ENCODE measurements around the gene SIDT2.
"Not testable (repeated sequence)": the region's sequence is repeated elsewhere in the genome, so short reads cannot be mapped to it uniquely, and the experiment has no call there.

SIDT2 gene

DNA sequence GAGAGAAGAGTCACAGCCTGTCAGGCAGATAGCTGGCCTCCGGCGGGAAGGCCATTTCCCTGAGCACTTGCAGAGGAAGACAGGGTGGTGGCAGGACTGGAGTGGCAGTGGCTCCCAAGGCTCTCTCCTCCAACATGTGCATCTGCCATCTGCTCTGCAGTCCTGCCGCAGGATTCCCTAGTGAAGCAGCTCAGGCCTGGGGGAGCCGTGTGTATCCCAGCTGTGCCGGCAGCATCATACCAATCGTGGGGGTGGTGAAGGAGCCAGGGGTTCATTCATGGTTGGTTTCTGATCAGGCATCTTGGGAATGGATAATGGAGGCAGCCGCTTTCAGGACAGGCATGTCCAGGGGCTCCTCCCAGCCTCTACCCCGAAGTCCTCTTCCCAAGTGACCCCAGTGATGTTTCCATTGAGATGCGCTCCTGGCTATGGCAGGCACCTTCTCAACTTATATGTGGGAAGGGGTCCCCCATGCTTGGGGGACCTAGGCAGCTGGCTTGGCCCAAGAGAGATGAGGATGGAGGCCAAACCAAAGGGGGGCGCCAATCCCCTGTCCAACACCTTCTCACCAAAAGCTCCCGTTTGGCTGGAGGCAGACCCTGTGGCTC lies 26.8 kb downstream of the SIDT2 start:
- FAIRE-seq = no peak

DNA sequence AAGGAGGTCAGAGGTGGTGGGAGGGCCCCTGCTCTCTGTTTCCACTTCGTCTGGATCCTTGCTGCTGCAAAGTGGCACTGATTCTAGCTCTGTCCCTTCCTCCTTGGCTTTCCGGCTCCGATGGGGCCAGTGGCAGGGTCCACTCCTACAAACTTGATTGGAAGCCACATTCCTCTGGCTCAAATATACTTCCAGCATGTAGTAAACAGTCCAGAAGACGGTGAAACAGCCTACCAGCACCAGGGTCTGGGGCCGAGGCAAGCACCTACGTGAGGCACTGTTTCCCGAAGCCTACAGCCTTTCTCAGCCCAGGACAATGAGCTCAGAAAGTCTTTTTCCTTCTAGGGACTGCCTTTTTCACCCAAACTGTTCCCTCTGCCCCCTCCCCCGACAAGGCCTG lies 27.6 kb downstream of the SIDT2 start:
- not testable (repeated sequence) for FAIRE-seq

DNA sequence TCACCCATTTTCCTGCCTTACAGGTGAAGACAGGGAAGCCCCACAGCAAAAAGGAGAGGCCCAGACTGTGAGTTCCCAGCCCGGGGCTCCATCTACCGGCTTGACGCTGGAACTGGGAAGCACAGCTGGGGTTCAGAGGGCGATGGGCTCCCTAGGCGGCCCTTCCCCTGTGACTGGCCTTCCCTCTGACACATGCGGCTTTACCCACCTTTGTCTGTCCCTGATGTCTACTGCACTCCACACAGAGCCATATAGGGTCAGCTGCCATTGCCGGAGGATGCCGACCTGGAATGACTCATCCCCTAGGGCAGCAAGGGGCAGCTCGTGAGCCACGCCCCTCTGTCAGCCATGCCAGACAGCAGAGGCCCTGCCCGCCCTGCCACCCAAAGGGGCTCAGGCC lies 28.3 kb downstream of the SIDT2 start:
- FAIRE-seq = not testable (repeated sequence)

DNA sequence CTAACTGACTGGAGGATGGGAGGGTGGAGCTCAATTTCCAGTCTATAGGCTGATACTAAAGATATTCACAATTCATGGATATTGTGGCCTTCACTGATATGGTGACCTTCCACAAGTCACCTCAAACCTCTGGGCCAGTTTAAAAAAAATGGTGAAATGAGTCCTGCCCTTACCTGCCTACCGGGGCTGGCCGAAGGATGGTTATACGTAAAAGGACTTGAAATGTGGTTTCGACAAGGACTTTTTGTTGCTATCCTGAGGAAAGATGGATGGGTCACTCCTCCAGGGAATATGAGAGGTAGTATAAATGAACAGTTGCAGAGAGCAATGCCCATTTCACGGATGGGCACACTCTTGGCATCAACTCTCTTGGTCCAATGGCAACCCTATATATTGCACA lies 28.9 kb downstream of the SIDT2 start:
- FAIRE-seq = not testable (repeated sequence)

DNA sequence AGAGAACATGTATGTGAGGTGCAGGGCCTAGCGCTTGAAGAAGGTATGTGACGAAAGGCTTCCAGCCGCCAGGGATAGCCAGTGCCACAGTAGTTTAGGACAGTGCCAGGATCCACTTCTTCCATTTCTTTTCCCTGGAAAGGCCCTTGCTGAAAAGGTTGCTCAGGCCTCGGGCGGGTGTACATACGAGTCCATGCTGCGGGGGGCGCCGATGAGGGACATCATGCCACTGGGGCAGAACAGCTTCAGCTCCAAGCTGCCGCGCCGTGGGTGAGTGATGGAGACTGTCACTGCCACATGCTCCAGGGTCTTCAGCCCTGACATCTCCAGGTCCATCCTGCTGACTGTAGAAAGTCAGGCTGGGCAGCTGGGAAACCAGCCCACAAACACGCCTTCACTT lies 30.2 kb downstream of the SIDT2 start:
- FAIRE-seq = not testable (repeated sequence)

DNA sequence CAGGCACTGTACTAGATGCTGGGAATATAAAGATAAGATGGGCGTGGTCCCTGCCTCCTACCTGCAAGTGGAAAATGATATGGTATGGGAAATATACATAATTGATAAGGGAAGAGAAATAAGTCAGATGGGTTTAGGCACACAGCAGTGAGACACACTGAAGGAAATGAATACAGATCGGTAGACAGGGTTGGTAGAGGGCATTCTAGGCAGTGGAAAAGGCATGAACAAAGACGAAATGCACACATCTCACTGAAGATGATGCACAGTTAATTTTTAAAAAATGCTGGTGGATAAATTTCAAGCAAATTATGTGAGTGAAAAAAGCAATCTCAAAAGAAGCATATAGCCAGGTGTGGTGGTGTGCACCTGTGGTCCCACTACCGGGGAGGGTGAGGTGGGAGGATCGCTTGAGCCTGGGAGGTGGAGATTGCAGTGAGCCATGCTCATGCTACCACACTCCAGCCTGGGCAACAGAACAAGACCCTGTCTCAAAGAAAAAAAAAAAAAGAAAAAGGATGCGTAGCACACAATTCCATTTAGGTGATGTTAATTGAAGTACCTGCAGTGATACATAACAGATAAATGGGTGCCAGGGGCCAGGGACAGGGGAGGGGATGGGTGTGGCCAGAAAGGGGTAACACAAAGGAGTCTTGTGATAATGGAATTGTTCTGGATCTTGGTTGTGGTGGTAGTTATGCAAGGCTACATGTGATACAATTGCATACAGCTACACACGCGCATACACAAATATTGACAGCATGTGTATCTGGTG lies 31.0 kb downstream of the SIDT2 start:
- not testable (repeated sequence) for FAIRE-seq

DNA sequence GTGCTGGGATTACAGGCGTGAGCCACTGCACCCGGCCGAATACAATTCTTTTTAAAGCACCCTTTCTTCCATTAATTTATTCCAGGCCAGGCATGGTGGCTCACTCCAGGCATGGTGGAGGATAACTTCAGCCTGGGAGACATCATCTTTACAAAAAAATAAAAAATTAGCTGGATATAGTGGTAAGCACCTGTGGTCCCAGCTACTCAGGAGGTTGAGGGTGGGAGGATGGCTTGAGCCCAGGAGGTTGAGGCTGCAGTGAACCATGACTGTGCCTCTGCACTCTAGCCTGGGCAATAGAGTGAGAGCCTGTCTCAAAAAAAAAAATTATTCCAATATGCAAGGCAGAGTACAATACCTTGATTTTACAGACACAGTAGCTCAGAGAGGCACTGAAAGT lies 32.1 kb downstream of the SIDT2 start:
- no peak for FAIRE-seq

DNA sequence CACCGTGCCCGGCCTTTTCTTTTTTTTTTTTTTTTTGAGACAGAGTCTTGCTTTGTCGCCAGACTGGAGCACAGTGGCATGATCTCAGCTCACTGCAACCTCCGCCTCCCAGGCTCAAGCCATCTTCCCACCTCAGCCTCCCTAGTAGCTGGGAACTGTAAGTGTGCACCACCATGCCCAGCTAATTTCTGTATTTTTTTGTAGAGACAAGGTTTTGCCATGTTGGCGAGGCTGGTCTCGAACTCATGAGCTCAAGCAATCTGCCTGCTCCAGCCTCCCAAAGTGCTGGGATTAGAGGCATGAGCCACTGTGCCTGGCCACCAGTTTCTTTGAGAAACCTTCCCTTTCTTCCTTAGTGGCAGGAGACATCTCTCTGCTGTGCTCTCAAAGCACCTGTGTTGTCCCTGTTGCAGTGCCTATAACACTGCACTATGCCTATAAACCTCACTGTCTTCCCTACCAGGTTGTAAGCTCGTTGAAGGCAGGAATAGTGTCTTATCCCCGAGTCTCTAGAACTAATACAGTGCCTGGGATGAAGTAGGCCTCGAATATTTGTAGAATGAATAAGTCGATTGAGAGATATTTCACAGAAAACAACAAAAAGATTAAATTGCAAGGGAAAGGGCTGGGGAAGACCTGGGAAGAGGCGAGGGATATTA lies 34.3 kb downstream of the SIDT2 start:
- FAIRE-seq = no peak

DNA sequence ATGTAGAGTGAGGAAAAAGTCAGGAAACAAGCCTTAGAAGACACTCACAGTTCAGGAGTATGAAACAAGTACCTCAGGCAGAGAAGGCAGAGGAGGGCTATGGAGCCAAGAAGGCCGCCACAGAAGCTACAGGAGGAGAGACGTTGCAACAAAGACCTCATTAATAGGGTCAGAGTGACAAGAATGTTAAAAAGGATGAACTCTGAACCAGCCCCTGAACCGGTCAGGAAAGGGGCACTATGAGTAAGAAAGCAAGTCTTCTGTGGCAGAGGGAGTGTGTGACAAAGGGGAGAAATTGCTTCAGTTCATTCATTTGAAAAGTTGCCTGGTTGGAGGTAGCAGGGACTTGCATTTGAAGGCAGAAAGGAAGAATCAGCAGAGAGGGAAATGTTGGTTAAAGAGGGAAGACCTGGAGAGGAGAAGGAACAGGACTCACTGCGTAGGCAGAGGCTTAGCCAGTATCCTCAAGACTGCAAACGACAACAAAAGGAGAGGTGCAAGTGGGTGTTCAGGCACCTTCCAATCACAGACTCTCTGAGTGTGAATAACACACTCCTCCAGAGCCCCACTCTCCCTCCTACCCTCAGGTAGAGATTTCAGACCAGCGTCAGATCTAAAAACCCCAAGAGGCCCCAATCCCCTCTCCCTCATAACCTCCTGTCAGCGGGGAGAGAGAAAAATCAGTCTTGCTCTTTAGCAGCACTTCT lies 36.0 kb downstream of the SIDT2 start:
- no peak for FAIRE-seq

DNA sequence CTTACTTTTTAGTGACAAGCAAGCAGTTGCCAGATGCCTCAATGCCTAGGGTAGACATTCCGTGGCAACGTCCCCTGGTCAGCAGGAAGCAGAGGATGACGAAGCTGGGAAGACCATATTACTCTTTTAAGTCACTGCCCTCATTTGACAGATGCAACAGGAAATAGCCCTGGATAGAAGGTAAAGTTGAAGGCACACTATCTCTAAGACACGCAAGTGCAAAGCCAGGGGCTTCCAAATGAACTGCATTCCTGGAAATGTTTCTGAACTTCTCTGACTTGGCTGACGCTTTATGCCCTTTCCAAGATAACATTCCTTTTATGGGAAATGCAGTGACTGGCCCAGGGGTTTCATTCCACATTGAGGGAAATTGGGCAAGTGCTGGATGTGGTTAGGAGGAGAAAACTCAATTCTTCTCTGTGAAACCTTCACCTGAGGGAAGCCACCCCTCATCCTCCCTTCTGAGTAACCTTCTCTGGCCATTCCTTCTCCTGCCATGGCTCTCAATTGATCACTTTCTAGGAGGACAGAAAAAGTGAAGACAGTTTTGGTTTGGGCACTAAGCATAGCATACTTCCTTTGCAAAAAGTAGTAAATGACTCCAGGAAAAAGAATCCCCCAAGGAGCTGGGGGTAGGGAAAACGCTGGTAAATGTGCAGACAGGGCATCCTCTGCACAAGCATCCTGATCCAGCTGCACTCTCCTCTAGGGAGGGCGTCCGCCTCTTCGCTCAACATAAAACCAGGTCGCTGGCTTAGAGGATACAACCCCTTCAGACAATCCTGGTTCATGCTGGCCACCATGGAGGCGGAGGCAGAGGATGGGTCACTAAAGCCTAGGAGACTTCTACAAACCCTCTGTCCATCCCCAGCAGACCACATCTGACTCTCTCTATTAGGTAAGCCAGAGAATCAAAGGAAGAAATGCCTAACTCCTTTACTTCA lies 38.9 kb downstream of the SIDT2 start:
- no peak for FAIRE-seq

DNA sequence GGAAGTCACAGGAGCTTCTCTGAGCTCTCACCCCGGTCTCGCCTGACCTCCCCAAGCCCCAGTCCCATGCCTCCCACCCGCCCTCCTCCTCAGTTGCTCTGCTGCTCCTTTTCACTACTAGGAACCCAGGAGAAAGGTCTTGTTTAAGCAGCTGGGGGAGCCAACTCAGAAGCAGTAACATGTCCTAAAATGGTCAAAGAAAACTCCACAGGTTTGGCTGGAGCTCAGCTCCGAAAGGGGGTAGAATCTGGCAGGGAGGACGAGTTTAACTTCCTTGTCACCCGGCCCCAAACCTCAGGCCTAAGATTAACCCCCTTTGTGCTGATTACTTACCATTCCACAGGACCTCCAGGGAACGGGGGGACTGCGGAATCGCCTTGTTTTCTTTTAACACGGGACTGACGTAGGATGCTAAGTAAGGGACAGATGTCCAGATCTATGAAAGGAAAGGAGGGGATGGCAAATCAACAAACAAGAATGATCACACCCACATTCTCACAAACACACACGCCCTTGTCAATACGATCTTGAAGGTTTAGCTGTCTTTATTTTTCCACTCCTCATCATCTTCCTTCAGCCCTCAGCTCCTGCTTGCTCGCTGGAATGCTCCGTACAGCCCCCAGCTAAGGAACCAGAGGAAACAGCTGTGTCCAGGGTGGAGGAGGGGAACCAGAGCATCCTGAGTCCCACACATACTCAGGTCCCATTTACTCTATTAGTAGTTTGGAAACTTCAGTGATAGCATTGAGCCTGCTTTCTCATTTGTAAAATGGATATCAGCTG lies 39.8 kb downstream of the SIDT2 start:
- no peak for FAIRE-seq

DNA sequence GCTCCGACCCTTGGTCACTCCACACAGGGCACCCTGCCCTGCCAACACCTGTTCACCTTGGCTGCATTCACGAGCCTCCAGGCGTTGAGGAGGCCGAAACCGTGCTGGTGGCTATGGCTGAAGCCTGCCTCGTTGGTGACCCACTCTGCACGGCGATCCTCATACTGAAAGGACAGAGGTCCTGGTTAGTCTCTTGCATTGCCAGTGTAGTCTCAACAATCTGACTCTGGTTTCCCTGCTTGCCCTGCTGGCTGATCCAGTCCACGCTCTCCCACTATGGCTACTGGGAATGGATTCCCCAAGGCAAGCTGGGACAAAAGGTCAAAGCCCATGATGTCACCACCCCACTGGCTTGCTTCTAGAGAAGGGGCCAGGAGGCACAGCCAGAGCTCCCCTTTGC lies 40.5 kb downstream of the SIDT2 start:
- no peak for FAIRE-seq

DNA sequence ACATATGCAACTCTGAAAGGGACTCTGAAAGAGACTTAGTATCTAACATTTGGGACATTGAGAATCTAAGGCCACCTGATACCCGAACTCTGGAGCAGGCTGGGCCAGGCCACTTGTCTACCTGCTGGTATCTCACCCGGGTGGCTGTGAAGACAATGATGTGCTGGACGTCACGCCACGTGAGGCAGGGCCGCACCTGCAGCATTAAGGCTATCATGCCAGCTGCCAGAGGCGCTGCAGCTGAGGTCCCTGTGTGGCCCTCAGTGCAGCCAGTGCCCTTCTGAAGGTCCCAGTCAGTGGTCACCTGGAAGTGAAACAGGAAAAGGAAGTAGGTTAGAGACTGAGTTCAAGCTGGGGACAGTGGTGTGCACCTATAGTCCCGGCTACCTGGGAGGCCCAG lies 40.9 kb downstream of the SIDT2 start:
- no peak for FAIRE-seq

DNA sequence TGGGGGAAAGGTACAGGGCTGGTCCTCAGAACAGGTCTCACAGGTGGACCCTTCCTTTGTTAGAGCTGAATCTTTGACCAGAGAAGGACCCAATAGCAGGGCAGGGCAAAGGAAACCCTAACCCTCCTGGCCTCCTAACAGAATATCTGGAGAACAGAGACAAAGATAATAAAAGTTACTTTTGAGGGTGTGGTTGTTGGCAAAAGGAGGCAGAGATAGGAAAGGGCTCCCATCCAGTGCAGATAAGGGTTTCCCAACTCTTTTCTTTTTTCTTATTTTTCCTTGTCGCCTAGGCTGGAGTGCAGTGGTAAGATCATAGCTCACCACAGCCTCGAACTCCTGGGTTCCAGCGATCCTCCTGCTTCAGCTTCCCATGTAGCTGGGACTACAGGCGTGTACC lies 41.5 kb downstream of the SIDT2 start:
- no peak for FAIRE-seq

DNA sequence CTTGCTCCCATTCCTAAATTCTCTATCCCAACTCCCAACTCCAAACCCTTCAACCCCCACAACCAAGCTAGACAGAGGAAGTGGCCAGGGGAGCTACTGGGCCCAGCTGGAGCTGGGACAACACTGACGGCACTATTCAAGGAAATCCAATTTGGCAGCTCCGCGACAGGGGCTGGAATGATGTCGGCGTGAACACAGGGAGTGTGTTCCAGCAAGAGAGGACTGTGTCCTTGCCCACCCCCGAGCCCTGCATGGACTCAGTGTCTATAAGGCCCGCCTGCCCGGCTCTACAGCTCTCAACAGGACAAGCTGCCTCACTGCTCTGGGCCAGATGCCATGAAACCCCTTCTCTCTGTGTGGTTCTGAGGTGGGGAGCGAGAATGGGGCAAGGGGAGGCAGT lies 42.0 kb downstream of the SIDT2 start:
- FAIRE-seq = no peak

DNA sequence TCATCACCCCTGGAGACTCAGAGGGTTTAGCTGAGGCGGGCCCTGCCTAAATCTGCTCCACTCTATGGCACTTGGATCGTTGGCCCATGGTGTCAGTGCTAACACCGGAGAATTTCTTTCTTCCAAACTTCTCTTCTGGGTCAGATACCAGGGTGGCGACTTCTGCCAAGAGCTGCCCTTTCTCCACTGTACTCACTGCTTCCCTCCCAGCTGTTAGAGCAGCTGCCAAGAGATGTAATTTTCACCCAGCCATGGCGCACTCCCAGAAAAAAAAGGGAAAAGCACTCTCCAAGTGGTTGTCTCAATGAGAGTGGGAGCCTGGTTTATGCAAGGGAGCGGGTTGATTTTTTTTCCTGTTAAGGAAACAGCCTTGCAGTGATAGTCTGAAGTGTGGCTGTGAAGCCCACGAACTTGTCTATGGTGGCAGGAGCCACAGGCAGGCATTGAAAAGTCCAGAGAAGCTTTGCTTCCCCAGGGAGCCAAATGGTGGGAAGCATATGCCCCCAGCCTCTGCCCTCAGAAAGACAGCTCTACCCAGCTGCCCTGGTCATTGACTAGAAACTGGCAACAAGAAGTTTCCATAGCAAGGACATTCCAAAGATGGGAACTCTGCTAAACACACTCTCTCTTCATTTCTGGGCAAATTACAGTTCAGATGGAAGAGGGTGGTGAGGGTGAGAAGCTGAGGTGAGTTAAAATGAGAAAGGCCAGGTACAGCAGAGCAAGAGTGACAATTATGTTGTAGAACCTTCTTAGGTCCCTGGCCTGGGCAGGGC lies 42.6 kb downstream of the SIDT2 start:
- no peak for FAIRE-seq

DNA sequence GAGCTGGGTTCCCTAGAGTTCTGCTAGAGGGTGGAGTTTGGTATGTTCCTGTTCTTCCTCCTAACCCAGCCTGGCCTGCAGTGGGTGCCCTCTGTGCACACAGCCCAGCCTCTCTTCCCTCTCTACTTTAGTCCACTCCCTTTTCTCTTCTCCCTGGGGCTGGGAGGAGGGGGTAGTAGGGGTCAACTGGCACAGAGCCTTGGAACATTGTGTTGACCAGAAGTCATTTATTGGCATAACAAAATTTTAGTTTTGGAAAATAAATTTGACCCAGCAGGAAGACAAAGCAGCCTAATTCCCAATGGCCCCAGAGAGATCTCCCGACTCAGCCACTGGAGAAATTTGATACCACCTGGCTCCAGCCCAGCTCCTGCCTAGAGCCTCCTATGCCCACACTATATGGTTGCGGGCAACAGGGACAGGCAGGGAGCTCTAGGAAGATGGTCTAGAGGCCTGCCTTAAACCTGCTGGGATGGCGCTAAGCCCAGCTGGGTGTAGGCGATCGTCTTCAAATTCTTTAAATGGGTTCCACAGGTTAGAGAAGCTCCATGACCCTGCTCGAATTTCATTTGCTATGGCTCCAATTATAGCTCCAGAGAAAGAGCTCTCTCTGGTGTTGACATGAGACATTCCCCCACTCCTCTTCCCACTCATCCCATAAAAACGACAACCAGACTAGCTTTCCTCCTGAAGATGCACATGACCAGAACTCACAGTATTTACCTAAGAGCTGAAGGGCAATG lies 43.4 kb downstream of the SIDT2 start:
- FAIRE-seq = no peak

DNA sequence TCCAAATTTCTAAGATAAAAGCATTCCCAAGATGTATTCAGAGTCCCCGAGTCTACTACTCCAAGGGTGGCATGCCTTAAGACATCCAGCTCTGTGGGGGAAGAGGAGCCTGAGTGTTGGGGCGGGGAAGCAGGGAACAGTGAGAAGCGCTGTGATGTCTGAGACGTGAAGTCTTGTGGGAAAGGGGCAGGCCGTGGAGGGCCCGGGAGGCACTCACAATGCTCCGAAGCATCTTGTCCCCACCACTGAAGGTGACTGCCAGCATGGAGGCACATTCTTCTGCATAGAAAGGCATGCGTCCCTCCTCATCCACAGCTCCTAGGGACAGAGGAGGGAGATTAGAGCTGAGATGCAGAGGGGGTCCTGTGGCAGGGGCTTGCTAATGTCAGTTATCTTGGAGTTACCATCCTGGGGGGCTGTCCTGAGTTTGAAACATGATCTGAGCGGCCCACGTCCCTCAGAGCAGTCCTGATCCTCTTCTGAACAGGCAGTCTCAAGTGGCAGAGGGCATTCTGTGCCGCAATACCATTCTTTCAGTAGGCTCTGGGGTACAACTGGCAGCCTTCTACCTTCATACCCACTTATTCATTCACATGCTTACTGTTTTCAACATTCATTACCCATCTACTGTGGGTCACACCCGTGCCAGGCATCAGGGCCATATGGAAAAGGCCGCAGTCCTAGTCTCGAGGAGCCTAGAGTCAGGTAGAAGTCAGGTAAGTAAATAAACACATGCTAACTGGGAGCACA lies 44.6 kb downstream of the SIDT2 start:
- FAIRE-seq = no peak
